Measurements from ENCODE around the gene SYT15B.
"Not testable (repeated sequence)": the region's sequence is repeated elsewhere in the genome, so short reads cannot be mapped to it uniquely, and the experiment has no call there.

GRCh38 chr10:47746780-47747376 lies 16.5 kb downstream of the SYT15B start:
- not testable (repeated sequence) for TF ChIP-seq CTCF (IDR thresholded peaks at IDR 0.05 in 8 of 11, conservative IDR thresholded peaks at IDR 0.05 in 3 of 11); POLR2A (IDR thresholded peaks at IDR 0.05); POLR2AphosphoS5 (IDR thresholded peaks at IDR 0.05)
